Retina (tissue), 1 donor: ENCODE measurements around the gene SPPL2B.
A peak's percentile ranks its signal among the peaks of the same experiment; 100 is the strongest.

Source experiments
- DNase-seq: peaks from one replicate; pipeline ENCODE4 v3.0.0-alpha.2; 2016

SPPL2B gene

DNA sequence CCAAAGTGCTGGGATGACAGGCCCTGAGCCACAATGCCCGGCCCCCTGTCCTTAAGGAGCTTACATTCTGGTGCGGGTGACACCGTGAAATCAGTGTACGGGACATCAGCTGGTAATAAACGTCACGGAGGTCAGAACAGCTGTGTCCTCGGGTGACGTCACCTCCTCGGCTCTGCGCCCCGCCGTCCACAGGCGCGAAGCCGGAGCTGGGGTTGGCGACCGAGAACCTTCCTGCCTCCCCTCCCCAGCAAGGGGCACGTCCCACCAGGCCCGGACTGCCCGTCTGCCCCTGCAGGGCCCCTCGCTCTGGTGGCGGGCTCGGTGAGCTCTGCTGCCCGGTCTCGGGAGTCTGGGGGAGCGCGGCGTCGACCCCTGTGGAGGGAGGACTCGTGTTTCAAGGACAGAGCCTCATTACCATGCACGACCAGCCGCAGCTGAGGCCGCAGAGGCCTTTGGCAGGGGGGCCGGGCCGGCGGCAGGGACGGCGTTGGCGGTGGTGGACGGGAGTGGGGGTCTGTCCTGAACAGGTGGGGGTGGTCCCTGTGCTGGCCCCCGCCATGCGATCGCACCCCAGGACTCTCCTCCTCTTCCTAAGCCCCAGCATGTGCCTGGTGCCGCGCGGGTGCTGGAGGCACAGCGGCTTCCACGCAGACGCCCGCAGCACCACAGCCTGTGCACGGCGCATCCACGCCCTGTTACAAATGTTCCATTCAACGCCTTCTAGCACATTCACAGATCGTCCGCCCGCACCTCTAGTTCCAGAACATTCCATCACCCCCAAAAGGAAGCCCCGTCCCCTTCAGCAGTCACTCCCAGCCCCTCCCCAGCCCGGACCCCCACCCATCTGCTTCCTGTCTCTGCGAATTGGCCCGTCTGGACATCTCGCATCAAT is 25.9 kb upstream of the SPPL2B start:
- peak; percentile 93 for DNase-seq

DNA sequence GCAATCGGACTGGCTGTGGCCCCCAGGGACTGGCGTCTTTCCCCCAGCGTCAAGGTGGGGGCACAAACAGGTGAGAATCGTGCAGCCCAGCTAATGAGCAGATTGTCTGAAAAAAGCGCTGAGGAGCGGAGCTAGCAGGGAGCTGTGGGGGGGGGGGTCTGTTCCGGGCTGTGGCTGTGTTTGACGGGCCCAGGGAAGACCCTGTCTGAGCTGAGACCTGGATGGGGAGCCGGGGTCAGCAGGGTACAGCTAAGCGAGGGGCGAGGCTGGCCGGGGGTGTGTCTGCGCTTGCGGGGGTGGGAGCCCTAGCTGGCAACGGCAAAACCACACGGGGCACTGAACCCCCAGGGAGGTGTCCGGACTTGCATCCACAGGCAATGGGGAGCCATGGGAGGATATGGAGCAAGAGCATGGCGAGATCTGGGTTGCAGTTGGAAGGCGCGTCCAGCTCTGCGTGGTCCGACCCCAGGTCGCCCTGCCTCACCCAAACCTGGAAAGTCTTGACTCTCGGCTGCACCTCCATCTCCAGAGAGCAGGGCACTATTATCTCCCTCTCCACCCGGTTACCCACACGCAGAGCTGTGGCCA is 25.2 kb upstream of the SPPL2B start:
- no peak for DNase-seq

DNA sequence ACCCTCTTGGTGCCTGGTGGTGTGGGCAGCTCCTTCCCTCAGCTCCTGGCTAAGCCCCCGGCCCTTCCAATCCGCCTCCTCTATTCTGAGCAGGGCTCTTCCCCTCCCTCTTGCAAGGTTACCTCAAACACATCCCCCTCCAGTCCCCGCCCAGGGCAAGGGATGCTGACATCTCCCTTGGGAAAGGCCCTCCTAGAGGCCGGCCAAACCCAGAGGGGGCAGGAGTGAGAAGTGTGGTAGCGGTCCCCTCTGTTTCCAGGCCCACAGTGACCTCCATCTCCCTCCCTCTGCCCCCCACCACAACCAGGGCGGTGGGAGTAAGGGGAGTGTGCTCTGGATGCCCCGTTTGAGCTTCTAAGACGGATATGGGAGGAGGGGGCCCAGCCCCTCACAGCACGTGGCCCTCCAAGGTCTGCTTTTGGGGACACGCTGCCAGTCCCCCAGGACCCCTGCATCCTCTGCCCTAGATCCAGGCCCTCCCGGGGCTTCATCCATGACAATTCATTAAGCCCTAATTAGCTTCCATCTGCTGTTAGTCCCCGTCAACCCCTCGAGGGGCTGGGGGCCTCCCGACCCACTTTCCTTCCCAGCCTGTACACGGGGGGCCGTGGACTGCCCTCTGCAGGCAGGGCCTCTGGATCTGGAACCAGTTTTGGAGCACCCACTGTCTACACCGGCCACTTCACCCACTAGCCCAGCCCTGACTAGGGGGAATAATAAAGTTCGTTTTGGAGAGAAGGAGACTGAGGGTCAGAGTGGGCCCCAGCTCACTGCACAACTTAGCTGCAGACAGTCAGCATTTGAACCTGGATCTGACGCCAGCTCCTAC is 22.8 kb upstream of the SPPL2B start:
- peak; percentile 84 for DNase-seq

DNA sequence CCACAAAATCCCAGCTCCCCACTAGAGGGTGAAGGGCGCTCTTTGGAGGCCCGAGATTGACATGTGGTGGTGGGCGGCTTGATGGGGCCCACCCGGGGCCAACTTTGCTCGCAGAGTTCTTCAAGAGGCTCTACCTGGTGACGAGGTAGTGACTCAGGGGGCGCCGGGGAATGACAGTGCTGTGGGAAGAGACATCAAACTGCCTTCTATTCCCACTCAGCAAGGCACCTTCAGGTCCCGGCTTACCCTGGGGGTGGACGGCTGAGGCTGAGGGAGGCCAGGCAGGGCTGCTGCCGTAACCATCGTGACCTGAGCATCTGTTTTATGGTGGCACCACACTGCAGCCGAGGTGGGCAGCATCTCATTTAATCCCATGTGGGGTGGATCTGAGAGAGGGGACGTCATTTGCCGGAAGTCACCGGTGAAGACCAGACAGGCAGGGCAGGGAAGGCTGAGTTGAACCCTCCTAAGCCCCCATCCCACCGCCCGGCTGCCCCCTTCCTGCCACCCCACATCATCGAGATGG is 22.1 kb upstream of the SPPL2B start:
- DNase-seq, result no peak

DNA sequence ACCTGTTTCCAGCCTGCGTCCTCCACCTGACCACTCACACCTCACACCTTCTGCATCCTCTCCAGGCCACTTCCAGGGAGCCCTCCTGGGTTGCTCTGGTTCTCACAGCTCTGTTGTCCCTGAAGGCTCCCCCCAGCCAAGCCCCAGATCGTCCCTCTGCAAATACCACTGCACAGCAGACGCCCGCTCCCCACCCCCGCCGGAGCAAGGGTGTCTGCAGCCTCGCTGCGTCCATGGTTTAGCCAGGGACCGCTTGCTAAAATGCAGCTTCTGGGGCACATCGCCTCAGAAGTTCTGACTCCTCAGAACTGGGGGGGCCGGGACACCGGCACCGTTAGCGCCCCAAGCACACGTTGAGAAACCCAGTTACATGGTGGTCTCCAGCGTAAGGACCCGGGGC is 21.5 kb upstream of the SPPL2B start:
- DNase-seq, result peak; percentile 29

DNA sequence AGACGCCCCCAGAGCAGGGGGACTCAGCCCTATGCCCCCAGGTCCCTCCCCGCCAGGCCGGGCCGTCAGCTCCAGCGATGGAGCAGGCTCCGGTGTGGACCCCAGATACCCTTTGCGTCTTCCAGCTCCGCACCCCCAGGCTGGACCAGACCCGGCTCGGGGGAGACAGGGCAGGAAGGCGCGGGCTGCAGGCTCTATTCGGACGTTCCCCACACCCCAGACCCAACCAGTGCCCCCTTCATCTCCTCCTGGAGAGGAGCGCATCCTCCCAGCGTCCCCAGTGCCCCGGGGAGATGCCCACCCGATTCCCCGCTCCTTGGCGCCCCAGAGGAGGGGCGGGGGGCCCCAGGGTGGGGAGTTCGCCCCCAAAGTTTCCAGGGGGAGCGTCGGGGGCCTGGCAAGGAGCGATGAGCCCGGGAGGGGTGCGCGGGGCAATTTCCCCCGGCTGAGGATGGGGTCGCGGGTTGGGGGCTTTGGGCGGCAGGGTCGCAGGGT is 20.9 kb upstream of the SPPL2B start:
- no peak for DNase-seq

DNA sequence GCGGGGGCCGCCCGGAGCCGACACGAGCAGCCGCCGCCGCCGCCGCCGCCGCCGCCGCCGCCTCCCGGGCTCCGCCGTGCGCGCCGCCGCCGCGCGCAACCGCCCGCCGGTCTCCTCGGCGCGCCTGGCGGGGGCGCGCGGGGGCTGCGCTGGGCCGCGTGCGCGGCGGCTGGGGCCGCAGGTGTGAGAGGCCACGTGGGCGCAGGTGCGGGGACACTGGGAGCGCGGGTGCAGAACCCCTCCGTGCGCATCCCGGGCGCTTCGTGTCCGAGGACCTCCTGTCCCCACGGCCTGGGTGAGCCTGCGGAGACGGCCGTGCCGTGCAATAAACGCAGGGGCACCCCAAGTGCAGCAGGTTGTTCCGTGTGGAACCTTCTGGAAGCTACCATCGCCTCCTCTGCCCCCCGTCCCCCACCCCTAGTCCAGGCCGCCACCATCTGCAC is 20.3 kb upstream of the SPPL2B start, which contains the start of gene LINGO3:
LINGO3 (minus strand) TSS at position 41 of the 443 bp plus-strand sequence. CDS start 16,378 bp downstream, outside the sequence.
- DNase-seq, result peak; percentile 46

DNA sequence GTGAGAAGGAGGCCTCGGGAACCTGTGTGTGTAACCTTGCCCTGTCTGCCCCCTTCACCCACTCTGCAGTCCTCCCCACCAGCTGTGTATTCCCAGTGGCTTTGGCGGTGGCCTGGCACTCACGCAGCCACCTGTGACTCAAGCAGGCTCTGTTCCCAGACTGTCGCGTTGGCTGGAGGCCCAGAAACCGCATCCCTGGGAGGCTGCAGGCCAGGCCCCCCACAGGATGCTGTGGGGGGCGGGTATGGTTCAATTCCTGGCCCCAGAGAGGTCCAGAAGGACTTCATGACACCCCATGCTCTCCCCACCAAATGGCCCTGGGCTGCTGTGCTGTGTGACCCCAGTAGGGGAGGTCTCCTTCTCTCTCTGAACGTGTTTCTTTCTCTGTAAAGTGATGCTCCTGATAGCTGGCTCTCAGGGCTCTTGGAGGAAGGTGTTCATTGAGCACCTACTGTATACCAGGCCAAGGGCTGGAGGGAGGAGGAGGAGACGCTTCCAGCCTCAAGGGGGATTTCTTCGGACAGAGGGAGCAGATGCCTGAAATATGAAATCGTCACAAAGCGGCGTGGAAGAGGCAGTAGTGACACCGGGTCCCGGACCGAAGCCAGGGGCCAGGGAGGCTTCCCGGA is 18.6 kb upstream of the SPPL2B start:
- DNase-seq, result no peak

DNA sequence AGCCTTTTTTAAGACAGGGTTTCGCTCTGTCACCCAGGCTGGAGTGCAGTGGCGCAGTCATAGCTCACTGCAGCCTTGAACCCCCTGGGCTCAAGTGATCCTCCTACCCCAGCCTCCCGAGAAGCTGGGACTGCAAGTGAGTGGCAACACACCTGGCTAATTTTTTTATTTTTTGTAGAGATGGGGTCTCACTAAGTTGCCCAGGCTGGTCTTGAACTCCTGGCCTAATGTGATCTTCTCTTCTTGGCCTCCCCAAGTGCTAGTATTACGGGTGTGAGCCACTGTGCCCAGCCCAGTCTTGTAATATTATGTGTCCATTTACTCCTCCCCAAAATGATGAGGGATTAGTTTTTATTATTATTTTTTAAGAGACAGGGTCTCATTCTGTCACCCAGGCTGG is 17.4 kb upstream of the SPPL2B start:
- no peak for DNase-seq

DNA sequence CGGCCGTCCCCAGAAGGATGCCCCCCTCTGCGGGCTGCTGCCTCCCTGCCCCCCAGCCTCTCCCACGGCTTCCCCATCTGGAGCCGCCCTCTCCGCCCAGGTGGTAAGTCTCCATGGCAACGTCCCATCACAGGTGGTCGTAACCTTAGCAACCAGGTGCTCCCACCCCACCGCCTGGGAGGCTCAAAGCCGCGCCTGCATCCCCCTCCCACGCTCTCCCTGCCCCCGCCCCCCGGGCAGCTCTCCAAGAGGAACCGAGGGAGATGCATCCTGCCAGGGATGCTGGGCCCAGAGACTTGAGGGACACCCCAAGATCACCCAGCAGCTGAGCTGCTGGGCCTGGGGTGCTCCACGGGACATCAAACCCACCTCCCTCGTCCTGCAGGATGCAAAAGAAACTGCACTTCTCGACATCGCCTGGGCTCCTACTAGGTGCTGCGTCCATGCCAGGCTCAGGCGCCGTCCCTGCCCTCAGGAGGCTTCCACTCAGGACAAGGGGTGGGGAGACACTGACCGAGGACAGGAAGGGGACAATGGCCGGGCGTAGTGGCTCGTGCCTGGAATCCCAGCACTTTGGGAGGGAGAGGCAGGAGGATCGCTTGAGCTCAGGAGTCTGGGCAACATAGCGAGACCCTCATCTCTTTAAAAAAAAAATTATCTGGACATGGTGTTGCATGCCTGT is 15.5 kb upstream of the SPPL2B start:
- no peak for DNase-seq

DNA sequence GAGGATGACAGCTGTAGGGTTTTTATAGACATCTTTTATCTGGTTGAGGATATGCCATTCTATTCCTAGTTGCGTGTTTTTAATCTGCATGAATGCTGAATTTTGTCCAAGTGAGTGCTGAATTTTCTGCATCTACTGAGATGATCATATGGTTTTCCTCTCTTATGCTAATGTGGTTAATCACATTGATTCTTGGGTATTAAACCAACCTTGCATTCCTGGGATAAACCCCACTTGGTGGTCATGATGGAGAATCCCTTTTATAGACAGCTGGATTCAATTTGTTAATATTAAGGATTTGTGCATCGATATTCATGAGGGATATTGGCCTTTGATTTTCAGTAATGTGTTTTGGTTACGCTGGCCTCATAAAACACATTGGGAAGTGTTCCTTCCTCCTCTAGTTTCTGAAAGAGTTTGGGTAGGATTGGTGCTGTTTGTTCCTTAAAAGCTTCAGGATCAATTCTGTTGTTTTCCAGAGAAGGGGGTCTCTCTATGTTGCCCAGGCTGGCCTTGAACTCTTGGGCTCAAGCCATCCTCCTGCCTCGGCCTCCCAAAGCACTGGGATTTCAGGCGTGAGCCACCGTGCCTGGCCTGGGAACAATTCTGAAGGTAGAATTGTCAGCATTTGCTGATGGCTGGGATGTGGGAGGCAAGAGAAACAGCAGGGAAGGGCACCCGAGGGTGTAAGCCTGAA is 13.2 kb upstream of the SPPL2B start:
- no peak for DNase-seq

DNA sequence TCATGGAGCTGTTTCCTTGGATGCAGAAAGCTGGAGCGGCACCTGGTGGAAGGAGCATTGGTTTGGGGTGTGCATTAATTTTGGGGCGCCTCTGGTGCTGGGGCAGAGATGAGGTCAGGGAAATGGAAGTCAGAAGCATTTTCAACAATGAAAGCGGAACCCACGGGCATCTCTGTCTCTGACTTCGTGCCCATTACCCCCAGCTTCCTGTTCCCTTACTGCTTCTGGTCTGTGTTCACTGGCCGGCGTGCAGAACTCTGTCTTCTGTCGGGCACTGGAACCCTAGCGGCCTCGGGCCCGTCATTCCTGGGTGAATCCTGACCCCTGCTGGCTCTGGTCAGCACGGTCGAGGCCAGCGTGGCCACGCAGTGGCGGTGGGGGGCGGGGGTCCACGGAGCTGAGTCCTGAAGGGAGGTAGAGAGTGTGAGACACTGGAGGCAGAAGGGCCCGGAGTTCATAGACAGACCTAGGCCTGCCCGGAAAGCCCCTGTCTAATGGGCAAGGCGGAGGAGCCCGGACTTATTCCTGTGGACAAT is 12.6 kb upstream of the SPPL2B start:
- peak; percentile 83 for DNase-seq

DNA sequence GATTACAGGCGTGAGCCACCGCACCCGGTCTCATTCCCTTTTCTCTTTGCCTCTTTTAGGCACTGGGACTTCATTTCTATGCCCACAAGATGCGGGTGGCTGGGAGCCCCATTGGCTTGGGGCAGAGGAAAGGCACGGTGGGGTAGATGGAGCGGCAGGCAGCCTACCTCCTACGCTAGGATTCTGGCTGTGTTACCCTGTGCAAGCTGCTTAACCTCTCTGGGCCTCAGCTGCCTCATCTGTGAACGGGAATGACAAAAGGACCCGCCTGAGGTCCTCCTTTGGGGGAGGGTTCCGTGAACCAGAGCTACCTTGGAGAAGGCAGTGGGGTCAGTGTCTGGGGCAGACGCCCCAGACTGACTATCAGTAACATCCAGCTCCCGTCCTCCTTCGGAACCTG is 11.2 kb upstream of the SPPL2B start:
- no peak for DNase-seq

DNA sequence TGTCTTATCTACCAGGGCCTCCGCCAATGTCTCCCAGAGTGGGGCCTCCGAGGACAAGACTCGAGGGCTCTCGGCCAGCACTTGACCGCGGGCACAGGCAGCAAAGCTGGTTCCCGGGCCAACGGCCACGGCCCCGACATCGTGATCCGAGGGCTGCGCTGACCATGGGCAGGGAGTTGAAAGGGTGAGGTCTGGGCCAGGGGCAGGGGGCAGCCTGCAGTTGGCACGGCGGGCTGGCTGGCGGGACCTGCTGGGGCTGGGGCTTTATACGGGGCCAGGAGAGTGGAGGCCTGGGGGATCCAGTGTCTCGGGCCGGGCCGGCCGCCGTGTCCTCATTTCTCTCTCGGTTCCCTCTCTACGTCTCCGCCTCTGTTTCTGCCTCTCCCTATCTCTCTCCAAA is 10.7 kb upstream of the SPPL2B start:
- no peak for DNase-seq

DNA sequence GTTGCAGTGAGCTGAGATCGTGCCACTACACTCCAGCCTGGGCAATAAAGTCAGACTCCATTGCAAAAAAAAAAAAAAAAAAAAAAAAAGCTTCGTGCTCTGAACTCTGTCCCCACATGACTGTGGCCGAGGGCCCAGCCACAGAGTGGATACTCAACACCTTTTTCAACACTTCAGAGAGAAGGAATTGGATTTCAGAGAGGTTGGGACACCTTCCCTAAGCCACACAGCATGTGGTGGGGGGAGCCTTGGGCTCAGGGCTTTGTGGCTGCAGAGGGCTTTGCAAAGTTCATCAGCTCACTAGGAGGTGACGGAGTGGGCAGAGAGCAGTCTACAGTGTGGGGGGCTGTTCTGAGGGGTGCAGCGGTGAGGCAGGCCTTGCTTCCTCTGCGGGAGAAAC is 9.6 kb upstream of the SPPL2B start:
- no peak for DNase-seq

DNA sequence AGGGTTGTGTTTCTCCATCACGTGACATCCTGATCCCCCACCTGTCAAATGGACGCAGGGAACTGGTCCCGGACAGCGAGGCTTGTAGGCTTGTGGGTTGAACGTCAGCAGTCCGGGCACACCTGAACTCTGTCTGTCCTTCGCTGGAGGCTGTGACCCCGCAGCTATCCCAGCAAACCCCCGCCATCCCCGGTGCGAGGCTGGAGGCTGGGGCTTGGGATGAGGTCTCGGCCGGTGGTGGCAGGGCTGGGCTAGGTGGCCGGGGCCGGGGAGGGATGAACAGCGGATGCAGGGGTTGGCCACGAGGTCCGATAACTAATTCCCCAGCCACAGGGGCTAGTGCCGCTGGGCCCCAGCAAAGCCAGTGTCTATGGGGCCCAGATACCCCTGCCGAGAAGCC is 8.9 kb upstream of the SPPL2B start:
- no peak for DNase-seq

DNA sequence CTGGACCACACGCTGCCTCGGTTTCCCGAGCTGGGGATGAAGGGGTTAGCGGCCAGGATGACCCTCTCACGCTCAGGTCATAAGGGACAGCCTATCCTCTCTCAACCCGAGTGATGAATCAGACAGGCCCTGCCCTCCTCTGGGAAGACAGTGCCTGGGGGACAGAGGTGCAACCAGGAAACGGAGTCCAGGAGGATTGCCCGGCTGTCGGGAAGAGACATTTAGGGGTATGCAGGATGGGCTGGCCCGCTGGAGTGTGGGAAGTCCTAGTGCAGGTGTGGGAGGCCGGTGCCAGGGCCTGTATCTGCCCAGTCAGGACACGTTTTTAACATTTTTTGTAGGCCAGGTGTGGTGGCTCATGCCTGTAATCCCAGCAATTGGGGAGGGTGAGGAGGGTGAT is 8.4 kb upstream of the SPPL2B start:
- no peak for DNase-seq

DNA sequence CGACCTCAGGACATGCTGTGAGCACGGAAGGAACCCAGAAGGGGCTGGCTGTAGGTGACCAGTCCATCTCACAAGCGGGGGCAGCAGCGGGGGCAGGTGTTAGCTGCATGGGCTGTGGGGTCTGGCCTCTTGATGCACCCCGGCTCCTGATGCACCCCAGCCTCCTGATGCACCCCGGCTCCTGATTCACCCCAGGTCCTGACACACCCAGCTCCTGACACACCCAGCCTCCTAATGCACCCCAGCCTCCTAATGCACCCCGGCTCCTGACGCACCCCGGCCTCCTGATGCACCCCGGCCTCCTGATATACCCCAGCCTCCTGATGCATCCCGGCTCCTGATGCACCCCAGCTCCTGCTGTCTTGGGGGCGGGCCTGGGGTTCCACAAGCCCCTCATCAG is 7.5 kb upstream of the SPPL2B start:
- DNase-seq, result no peak

DNA sequence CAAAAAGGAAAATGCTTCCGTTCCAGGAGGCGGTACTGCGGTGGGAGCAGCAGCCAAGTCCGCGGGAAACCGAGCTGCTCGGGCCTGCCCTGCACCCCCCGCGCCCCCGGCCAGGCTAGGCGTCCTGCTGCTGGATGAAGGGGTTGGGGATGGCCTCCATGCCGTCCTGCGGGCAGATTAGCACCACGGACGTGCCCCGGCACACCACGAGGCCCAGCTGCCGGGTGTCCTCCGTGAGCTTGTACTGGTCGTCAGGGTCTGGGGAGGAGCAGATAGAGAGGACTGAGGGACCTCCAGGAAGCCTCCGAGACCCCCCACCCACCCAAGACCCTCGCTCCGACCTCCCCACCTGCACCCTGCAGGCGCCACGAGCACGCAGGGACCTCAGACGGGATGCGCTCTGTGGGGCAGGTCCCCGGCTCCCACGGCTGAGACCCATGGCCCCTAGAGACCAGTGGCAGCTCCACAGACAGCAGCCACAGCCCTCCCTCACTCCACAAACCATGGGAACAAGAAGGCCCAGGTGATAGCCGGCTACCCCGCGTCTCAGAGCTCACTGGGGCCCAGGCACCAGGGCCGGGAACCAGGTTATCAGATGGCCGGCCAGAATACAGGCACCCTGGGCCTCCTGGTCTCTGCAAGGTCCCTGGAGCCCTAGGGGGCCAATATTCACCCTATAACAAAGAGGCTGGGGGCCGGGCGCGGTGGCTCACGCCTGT is 6.8 kb upstream of the SPPL2B start:
- no peak for DNase-seq

DNA sequence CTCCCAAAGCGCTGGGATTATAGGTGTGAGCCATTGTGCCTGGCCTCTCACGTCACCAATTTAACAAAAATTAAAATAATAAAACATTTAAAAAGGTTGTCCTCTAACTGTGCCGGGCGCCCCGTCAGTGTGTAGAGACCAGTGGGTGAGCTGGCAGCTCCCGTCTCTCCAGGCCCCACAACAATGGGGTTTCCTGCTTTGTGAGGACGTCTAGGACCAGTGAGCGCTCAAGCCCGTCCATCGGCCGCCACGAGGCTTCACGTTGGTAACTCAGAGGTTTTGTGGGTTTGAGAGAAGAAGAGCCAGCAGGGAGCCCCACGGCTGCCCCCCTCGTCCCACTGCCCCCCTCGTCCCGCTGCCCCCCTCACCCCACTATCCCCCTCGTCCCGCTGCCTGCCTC is 4.8 kb upstream of the SPPL2B start:
- no peak for DNase-seq
